H1 (cell line): ENCODE measurements around the gene ATP6V1F.

Experiments used
- CREB1 ChIP-seq: IDR thresholded peaks from 2 replicates; pipeline ENCODE4 v1.6.1; 2012; ENCODE audit warnings: inconsistent platforms
- EP300 ChIP-seq, 2 experiments: IDR thresholded peaks; 1 replicate in 1 of 2; 2 replicates in 1 of 2; pipeline ENCODE4 v1.6.1; 2011 to 2012; ENCODE audit warnings: low read depth in 2 of 2, low read length in 2 of 2, mild to moderate bottlenecking in 2 of 2, borderline replicate concordance in 1 of 2, inconsistent platforms in 1 of 2, moderate library complexity in 1 of 2
- EZH2 ChIP-seq: fragments of 200-600 bp; sonication (generic); IDR thresholded peaks from 2 replicates; pipeline ENCODE4 v1.7.1; 2012; ENCODE audit warnings: low read depth, mild to moderate bottlenecking, moderate library complexity, low read length, inconsistent platforms; ENCODE audit not compliant: severe bottlenecking
- JUND ChIP-seq: IDR thresholded peaks from 2 replicates; pipeline ENCODE4 v1.6.1; 2011; ENCODE audit warnings: mild to moderate bottlenecking, improper control_type of control experiment, low read length
- MAFK ChIP-seq: IDR thresholded peaks from 2 replicates; pipeline ENCODE4 v1.6.1; 2012; ENCODE audit warnings: low read depth, mild to moderate bottlenecking, improper control_type of control experiment, low read length
- POLR2A ChIP-seq, 2 experiments: IDR thresholded peaks; 1 replicate in 1 of 2; 2 replicates in 1 of 2; pipeline ENCODE4 v1.6.1; 2011; ENCODE audit warnings: low read depth in 2 of 2, low read length in 2 of 2, mild to moderate bottlenecking in 2 of 2; ENCODE audit errors: control extremely low read depth in 1 of 2
- POLR2AphosphoS5 ChIP-seq: IDR thresholded peaks from 2 replicates; pipeline ENCODE4 v1.6.1; 2011; ENCODE audit warnings: low read depth, low read length
- SIX5 ChIP-seq: IDR thresholded peaks from 2 replicates; pipeline ENCODE4 v1.6.1; 2011; ENCODE audit warnings: mild to moderate bottlenecking, low read depth, low read length
- TCF12 ChIP-seq: IDR thresholded peaks from 2 replicates; pipeline ENCODE4 v1.6.1; 2011; ENCODE audit warnings: low read depth, mild to moderate bottlenecking, low read length
- TF ChIP-seq, protein P1 (sequence below), 3 experiments: IDR thresholded peaks; 1 replicate in 2 of 3; 2 replicates in 1 of 3; pipeline versions ENCODE4 v1.5.1 to v1.6.1; 2011; ENCODE audit warnings: low read length in 3 of 3, mild to moderate bottlenecking in 3 of 3, inconsistent platforms in 2 of 3, low read depth in 1 of 3, moderate library complexity in 1 of 3; ENCODE audit not compliant: insufficient read depth in 1 of 3; ENCODE audit errors: control extremely low read depth in 1 of 3
- TF ChIP-seq, protein P2 (sequence below): IDR thresholded peaks from 2 replicates; pipeline ENCODE4 v1.6.1; 2012; ENCODE audit warnings: low read length, inconsistent platforms

DNA sequence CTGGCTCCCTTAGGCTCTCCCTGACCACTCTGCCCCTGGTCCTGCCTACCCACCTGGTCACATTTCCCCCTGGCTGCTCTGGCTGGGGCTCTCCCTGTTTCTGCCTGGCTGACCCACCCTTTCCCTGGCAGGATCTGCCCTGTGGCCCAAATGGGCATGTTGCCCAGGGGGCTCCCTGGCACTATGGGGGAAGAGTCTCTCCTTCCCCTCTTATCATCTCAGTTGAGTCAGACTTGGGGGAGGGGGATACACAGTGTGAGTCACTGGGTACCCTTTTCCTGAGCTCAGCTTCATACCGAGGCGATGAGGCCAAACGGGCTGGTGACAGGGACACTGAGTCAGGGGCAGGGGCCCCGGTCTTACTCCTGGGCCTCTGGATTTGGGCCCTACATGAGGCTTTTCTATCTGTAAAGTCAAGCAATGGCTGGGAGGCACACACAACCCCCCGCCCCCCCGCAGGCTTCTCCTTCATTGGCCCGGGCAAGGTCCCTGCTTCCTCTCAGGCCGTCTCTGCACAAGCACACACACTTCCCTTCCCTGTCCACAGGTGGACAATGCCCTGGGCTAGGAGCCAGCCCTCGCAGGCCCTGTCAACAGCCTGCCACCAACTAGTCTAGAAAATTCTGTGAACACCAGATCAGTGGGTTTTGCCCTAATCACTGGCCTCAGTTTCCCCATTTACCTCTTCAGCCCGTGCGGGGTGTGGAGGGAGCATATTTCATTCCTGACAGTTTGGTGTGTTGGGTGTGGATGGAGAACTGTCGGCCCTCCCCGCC is 33.1 kb upstream of the ATP6V1F start:
- TF ChIP-seq POLR2A (IDR thresholded peaks at IDR 0.05; ENCODE audit: control extremely low read depth in 1 of 2, low read depth in 2 of 2, low read length in 2 of 2) (no peak), EZH2 (no peak), JUND (no peak), POLR2AphosphoS5 (no peak), EP300 (IDR thresholded peaks at IDR 0.05; ENCODE audit: borderline replicate concordance in 1 of 2, low read depth in 2 of 2, low read length in 2 of 2) (no peak), TCF12 (no peak), MAFK (no peak), CREB1 (no peak), SIX5 (no peak)
- TF ChIP-seq, protein P1, sequence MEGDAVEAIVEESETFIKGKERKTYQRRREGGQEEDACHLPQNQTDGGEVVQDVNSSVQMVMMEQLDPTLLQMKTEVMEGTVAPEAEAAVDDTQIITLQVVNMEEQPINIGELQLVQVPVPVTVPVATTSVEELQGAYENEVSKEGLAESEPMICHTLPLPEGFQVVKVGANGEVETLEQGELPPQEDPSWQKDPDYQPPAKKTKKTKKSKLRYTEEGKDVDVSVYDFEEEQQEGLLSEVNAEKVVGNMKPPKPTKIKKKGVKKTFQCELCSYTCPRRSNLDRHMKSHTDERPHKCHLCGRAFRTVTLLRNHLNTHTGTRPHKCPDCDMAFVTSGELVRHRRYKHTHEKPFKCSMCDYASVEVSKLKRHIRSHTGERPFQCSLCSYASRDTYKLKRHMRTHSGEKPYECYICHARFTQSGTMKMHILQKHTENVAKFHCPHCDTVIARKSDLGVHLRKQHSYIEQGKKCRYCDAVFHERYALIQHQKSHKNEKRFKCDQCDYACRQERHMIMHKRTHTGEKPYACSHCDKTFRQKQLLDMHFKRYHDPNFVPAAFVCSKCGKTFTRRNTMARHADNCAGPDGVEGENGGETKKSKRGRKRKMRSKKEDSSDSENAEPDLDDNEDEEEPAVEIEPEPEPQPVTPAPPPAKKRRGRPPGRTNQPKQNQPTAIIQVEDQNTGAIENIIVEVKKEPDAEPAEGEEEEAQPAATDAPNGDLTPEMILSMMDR (IDR thresholded peaks at IDR 0.05; ENCODE audit: control extremely low read depth in 1 of 3, insufficient read depth in 1 of 3, low read depth in 1 of 3, low read length in 3 of 3) = no peak
- TF ChIP-seq, protein P2, sequence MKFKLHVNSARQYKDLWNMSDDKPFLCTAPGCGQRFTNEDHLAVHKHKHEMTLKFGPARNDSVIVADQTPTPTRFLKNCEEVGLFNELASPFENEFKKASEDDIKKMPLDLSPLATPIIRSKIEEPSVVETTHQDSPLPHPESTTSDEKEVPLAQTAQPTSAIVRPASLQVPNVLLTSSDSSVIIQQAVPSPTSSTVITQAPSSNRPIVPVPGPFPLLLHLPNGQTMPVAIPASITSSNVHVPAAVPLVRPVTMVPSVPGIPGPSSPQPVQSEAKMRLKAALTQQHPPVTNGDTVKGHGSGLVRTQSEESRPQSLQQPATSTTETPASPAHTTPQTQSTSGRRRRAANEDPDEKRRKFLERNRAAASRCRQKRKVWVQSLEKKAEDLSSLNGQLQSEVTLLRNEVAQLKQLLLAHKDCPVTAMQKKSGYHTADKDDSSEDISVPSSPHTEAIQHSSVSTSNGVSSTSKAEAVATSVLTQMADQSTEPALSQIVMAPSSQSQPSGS = no peak
